PFSK-1 (cell line): ENCODE measurements around the gene CAPN14.

Experiments
- POLR2AphosphoS5 ChIP-seq: IDR thresholded peaks from 2 replicates; pipeline ENCODE4 v1.6.1; 2012; ENCODE audit warnings: low read depth, mild to moderate bottlenecking, control low read depth, low read length, moderate library complexity
- REST ChIP-seq, 2 experiments: IDR thresholded peaks; 2 replicates each; pipeline versions ENCODE4 v1.6.1 to v1.8.0; 2011 to 2012; ENCODE audit warnings: low read depth in 2 of 2, low read length in 2 of 2, control low read depth in 1 of 2, inconsistent platforms in 1 of 2, mild to moderate bottlenecking in 1 of 2, moderate library complexity in 1 of 2; ENCODE audit not compliant: insufficient read depth in 1 of 2
- SIN3A ChIP-seq: IDR thresholded peaks from 2 replicates; pipeline ENCODE4 v1.6.1; 2012; ENCODE audit warnings: mild to moderate bottlenecking, low read length, moderate library complexity, borderline replicate concordance; ENCODE audit not compliant: insufficient read depth
- TAF1 ChIP-seq: IDR thresholded peaks from 2 replicates; pipeline ENCODE4 v1.6.1; 2012; ENCODE audit warnings: low read length, control low read depth, borderline replicate concordance; ENCODE audit not compliant: insufficient read depth

- no peak for TF ChIP-seq POLR2AphosphoS5
- TF ChIP-seq REST (IDR thresholded peaks at IDR 0.05; ENCODE audit: insufficient read depth in 1 of 2, low read depth in 2 of 2, low read length in 2 of 2) = no peak
- no peak for TF ChIP-seq SIN3A
- TF ChIP-seq TAF1 = no peak
Observed at GRCh38 chr2:31227110-31227509, 9.8 kb upstream of the CAPN14 start.
